CD14-positive monocyte (primary cell): ENCODE measurements around the gene NANP. TPM values are rescaled to one million over a fixed set of nuclear protein-coding genes. Genes with fewer than 3 reads are reported as not detected.

Source experiments
- DNase-seq, 3 donors: peaks; one replicate each; pipeline ENCODE4 v3.0.0-alpha.2; 2011 to 2022
- H2AFZ ChIP-seq: 2 replicates; pipeline ENCODE4 v1.6.0; 2012; ENCODE audit warnings: mild to moderate bottlenecking, low read depth, low read length, inconsistent platforms; ENCODE audit not compliant: insufficient read depth, poor library complexity, severe bottlenecking
- H3K27ac ChIP-seq, 2 donors: 1 replicate in 1 of 2; 2 replicates in 1 of 2; pipeline ENCODE4 v1.5.1; 2012 to 2013; ENCODE audit warnings: low read length in 2 of 2, control low read depth in 1 of 2, inconsistent platforms in 1 of 2, low read depth in 1 of 2, mild to moderate bottlenecking in 1 of 2
- H3K27me3 ChIP-seq, 2 donors: one replicate each; pipeline versions ENCODE4 v1.6.0 to v1.6.1; 2011 to 2013; ENCODE audit warnings: low read length in 2 of 2; ENCODE audit not compliant: control insufficient read depth in 2 of 2, insufficient read depth in 2 of 2
- H3K36me3 ChIP-seq, 2 donors: replicated peaks in 1 of 2; 1 replicate in 1 of 2; 2 replicates in 1 of 2; pipeline versions ENCODE4 v1.5.1 to v1.6.1; 2012 to 2013; ENCODE audit warnings: low read length in 2 of 2, control low read depth in 1 of 2, inconsistent platforms in 1 of 2, mild to moderate bottlenecking in 1 of 2; ENCODE audit not compliant: insufficient read depth in 2 of 2, control insufficient read depth in 1 of 2
- H3K4me1 ChIP-seq, 2 donors: 1 replicate in 1 of 2; 2 replicates in 1 of 2; pipeline versions ENCODE4 v1.5.1 to v1.6.1; 2012 to 2013; ENCODE audit warnings: low read length in 2 of 2, control low read depth in 1 of 2, inconsistent platforms in 1 of 2, mild to moderate bottlenecking in 1 of 2, moderate library complexity in 1 of 2; ENCODE audit not compliant: insufficient read depth in 2 of 2, control insufficient read depth in 1 of 2
- H3K4me2 ChIP-seq: replicated peaks from 2 replicates; pipeline ENCODE3; 2012; ENCODE audit warnings: low read length, moderate library complexity, mild to moderate bottlenecking; ENCODE audit not compliant: poor library complexity, severe bottlenecking; ENCODE audit errors: extremely low read depth
- H3K4me3 ChIP-seq, 3 experiments: fragments of 200-600 bp in 1 of 3; sonication (generic) in 1 of 3; replicated peaks in 1 of 3; 1 replicate in 2 of 3; 2 replicates in 1 of 3; pipeline ENCODE4 v1.5.1; 2011 to 2013; ENCODE audit warnings: low read length in 3 of 3, mild to moderate bottlenecking in 3 of 3, control low read depth in 2 of 3, low read depth in 2 of 3, inconsistent platforms in 1 of 3, moderate library complexity in 1 of 3
- H3K79me2 ChIP-seq: 2 replicates; pipeline ENCODE4 v1.6.0; 2012; ENCODE audit warnings: mild to moderate bottlenecking, control low read depth, inconsistent platforms, low read length, moderate library complexity; ENCODE audit not compliant: insufficient read depth
- H3K9ac ChIP-seq: 2 replicates; pipeline ENCODE4 v1.6.0; 2017; ENCODE audit warnings: low read length, mild to moderate bottlenecking; ENCODE audit not compliant: insufficient read depth, poor library complexity, severe bottlenecking
- H3K9me3 ChIP-seq, 2 donors: replicated peaks in 1 of 2; 1 replicate in 1 of 2; 2 replicates in 1 of 2; pipeline versions ENCODE4 v1.5.1 to v1.6.1; 2012 to 2013; ENCODE audit warnings: low read length in 2 of 2, control low read depth in 1 of 2; ENCODE audit not compliant: control insufficient read depth in 1 of 2, insufficient read depth in 1 of 2
- H4K20me1 ChIP-seq: 2 replicates; pipeline ENCODE4 v1.6.0; 2012; ENCODE audit warnings: mild to moderate bottlenecking, low read length, control low read depth, moderate library complexity; ENCODE audit not compliant: insufficient read depth
- H3K27ac Mint-ChIP-seq, 7 donors: one replicate each; pipeline ENCODE4 v1.8.0; 2020; ENCODE audit warnings: mild to moderate bottlenecking in 7 of 7, mixed read lengths in 7 of 7, moderate library complexity in 6 of 7, inconsistent platforms in 2 of 7
- H3K27me3 Mint-ChIP-seq, 3 donors: one replicate each; pipeline ENCODE4 v1.8.0; 2021 to 2022; ENCODE audit warnings: low read depth in 3 of 3, mild to moderate bottlenecking in 3 of 3, mixed read lengths in 3 of 3, moderate library complexity in 3 of 3, inconsistent platforms in 1 of 3
- H3K36me3 Mint-ChIP-seq, 2 donors: one replicate each; pipeline ENCODE4 v1.8.0; 2020; ENCODE audit warnings: mixed read lengths in 2 of 2, inconsistent platforms in 1 of 2, mild to moderate bottlenecking in 1 of 2
- H3K4me1 Mint-ChIP-seq: one replicate; pipeline ENCODE4 v1.8.0; 2020; ENCODE audit warnings: mild to moderate bottlenecking, mixed read lengths
- H3K4me3 Mint-ChIP-seq, 2 donors: one replicate each; pipeline ENCODE4 v1.8.0; 2020; ENCODE audit warnings: mild to moderate bottlenecking in 2 of 2, mixed read lengths in 2 of 2, moderate library complexity in 1 of 2
- H3K9me3 Mint-ChIP-seq, 7 donors: one replicate each; pipeline ENCODE4 v1.8.0; 2020 to 2022; ENCODE audit warnings: mixed read lengths in 7 of 7, mild to moderate bottlenecking in 6 of 7, moderate library complexity in 6 of 7, inconsistent platforms in 2 of 7
- whole genome bisulfite sequencing: methylation state at CpG from one replicate; pipeline ENCODE4 v1.1.5; 2013; ENCODE audit warnings: missing lambda C conversion rate; ENCODE audit not compliant: insufficient coverage; 5-methylcytosine and 5-hydroxymethylcytosine counted together
- intact Hi-C, 2 donors: fragments of 100-400 bp; cut with micrococcal nuclease; formaldehyde crosslinking; loops; one replicate each; pipeline versions ENCODE4 v1.15.0 to v1.15.1; 2023
- polyA plus RNA-seq, 3 donors: library from polyadenylated mRNA; depleted of rRNA in 1 of 3; unstranded in 2 of 3; stranded (reverse) in 1 of 3; fragments of 300-500 nt in 2 of 3; fragments of >200 nt in 1 of 3; fragmentation: Illumina TruSeq in 2 of 3; gene quantifications; 1 replicate in 2 of 3; 2 replicates in 1 of 3; pipeline ENCODE4 v1.2.3, GENCODE V29; 2012 to 2021
- TF ChIP-seq, protein P1 (sequence below): fragments of 200-600 bp; IDR thresholded peaks from one replicate; pipeline ENCODE4 v1.8.0; 2022; ENCODE audit warnings: antibody characterized with exemption, mild to moderate bottlenecking

Gene NANP
- polyA plus RNA-seq, 3 donors = 1.7 to 2.6 (median 2.2) TPM

DNA sequence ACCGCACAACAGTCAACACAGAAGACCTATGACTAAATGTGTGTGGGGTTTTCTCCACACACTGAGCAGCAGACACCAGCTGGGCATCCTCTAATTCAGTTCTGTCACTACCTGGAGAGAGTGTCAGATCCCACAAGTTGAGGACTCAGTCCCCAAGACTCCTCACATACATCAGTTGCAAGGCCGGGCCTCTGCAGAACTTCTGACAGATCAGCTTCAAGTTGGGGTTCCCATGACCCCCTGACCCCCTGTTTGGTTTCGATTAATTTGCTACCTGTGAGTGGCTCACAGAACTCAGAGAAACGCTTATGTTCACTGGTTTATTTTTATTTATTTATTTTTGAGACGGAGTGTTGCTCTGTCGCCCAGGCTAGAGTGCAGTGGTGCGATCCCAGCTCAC, 35.3 kb downstream of the NANP start:
- Histone ChIP-seq H3K79me2 (no peaks in the 10 kb centered on the region), H3K4me2 (no peak overlapping the region), H3K4me1 (peaks cover 0 to 10% of the 10 kb centered on the region in 2 donors), H2AFZ (no peak overlapping the region), H3K4me3 (no peak overlapping the region), H3K36me3 (no peaks in the 10 kb centered on the region), H3K27me3 (peaks cover 4 to 35% of the 10 kb centered on the region in 2 donors), H3K27ac (no peak overlapping the region), H4K20me1 (no peaks in the 10 kb centered on the region), H3K9me3 (peaks cover 0 to 8% of the 10 kb centered on the region in 2 donors), H3K9ac (no peak overlapping the region)
- DNase-seq = no peak
- peaks cover 5% of the 10 kb centered on the region for H3K4me1 Mint-ChIP-seq
- intact Hi-C loops = no loop called here
- WGBS = 94% methylated on average over 5 of the region's 7 CpGs
- H3K9me3 Mint-ChIP-seq = peaks cover 0 to 20% (median 9%) of the 10 kb centered on the region in 7 donors
- no peak overlapping the region for H3K4me3 Mint-ChIP-seq
- TF ChIP-seq, protein P1, sequence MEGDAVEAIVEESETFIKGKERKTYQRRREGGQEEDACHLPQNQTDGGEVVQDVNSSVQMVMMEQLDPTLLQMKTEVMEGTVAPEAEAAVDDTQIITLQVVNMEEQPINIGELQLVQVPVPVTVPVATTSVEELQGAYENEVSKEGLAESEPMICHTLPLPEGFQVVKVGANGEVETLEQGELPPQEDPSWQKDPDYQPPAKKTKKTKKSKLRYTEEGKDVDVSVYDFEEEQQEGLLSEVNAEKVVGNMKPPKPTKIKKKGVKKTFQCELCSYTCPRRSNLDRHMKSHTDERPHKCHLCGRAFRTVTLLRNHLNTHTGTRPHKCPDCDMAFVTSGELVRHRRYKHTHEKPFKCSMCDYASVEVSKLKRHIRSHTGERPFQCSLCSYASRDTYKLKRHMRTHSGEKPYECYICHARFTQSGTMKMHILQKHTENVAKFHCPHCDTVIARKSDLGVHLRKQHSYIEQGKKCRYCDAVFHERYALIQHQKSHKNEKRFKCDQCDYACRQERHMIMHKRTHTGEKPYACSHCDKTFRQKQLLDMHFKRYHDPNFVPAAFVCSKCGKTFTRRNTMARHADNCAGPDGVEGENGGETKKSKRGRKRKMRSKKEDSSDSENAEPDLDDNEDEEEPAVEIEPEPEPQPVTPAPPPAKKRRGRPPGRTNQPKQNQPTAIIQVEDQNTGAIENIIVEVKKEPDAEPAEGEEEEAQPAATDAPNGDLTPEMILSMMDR = no peak
- peaks cover 35 to 54% (median 40%) of the 10 kb centered on the region in 3 donors for H3K27me3 Mint-ChIP-seq
- peaks cover 0 to 4% of the 10 kb centered on the region in 2 donors for H3K36me3 Mint-ChIP-seq
- no peak overlapping the region for H3K27ac Mint-ChIP-seq

DNA sequence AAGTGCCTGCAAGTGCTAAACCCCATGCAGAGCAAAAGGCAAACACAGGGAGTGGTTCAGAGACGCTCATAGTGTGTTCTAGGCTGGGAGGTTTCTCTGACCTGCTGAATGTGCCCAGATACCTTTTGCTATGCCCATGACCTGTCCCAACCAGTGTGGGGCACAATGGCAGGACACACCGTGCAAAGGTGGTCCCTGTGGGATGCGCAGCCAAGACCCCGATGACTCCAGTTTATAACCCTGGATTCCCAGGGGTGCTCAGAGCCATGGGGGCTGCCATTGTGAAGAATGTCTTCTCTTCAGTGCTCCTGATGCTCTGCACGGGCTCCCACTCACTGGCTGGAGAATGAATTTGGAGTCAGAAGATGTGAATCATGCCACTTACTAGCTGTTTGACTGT, 36.3 kb downstream of the NANP start:
- Histone ChIP-seq H3K4me1 (peaks cover 0 to 10% of the 10 kb centered on the region in 2 donors), H3K9me3 (peaks cover 0 to 8% of the 10 kb centered on the region in 2 donors), H3K79me2 (no peaks in the 10 kb centered on the region), H4K20me1 (no peaks in the 10 kb centered on the region), H3K27me3 (peaks cover 4 to 39% of the 10 kb centered on the region in 2 donors), H3K36me3 (no peaks in the 10 kb centered on the region), H2AFZ (no peak overlapping the region), H3K4me2 (no peak overlapping the region), H3K9ac (no peak overlapping the region), H3K4me3 (no peak overlapping the region), H3K27ac (no peak overlapping the region)
- Mint-ChIP-seq H3K4me3 (no peak overlapping the region), H3K4me1 (peaks cover 5% of the 10 kb centered on the region), H3K36me3 (peaks cover 0 to 4% of the 10 kb centered on the region in 2 donors), H3K9me3 (peaks cover 0 to 20% (median 11%) of the 10 kb centered on the region in 7 donors), H3K27ac (no peak overlapping the region), H3K27me3 (peaks cover 43 to 63% (median 48%) of the 10 kb centered on the region in 3 donors)
- intact Hi-C loops = no loop called here
- TF ChIP-seq, protein P1 = no peak
- 100% methylated on average over 4 of the region's 5 CpGs for WGBS
- DNase-seq = no peak
